Measurements from ENCODE around the gene MYL7.

DNA sequence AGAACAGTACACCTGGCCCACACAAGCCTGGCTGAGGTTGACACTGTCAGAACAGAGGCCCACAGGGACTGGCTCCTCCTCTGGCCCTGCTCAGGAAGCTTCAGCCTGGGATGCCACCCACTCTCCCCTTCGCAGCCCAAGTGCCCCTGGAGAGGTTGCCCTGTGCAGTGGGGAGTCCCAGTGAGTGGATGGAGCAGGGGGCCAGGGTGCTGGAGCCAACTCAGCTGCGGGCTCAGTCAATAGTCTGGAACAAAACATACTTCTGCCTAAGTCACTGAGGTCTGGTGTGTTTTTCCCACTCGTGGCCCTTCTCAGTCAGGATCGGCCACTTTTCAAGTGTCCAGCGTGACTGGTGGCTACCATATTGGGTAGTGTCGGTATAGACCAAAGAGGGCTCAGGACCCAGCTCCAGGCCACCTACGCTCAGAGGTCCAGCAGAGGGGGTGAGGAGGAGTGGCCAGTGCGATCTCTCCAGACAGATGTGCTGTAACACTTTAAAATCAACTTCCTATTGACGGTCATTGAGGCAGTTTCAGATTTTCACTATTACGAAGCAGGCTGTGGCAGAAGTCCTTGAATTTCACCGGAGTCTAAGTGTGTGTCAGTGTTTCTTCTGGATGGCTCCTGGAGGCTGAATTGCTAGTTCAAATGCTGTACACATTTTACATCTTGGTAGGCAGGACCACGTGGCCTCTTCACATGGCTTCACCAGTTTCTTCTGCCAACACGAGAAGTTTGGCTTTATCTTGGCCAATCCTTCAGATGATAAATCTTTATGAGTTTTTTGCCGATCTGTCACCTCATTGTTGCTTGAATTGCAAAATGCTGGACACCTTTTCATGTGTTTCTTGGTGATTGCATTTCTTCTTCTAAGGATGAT lies 49.1 kb upstream of the MYL7 start:
- TF ChIP-seq, protein P1, sequence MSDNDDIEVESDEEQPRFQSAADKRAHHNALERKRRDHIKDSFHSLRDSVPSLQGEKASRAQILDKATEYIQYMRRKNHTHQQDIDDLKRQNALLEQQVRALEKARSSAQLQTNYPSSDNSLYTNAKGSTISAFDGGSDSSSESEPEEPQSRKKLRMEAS (IDR thresholded peaks at IDR 0.05; ENCODE audit: insufficient read depth, insufficient read length): no peak
- TF ChIP-seq POLR2A (IDR thresholded peaks at IDR 0.05; ENCODE audit: low read depth, low read length): no peak

All from endothelial cell of umbilical vein (primary cell).